HG02763 (cell line): ENCODE data around the gene NEUROG3.

Source experiments
- ATAC-seq: cut with Tn5 transposase; IDR thresholded peaks from one replicate; pipeline ENCODE4 v1.9.1; 2021; ENCODE audit warnings: mild to moderate bottlenecking, moderate library complexity; ENCODE audit not compliant: unreplicated experiment

Gene NEUROG3, protein sequence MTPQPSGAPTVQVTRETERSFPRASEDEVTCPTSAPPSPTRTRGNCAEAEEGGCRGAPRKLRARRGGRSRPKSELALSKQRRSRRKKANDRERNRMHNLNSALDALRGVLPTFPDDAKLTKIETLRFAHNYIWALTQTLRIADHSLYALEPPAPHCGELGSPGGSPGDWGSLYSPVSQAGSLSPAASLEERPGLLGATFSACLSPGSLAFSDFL

DNA sequence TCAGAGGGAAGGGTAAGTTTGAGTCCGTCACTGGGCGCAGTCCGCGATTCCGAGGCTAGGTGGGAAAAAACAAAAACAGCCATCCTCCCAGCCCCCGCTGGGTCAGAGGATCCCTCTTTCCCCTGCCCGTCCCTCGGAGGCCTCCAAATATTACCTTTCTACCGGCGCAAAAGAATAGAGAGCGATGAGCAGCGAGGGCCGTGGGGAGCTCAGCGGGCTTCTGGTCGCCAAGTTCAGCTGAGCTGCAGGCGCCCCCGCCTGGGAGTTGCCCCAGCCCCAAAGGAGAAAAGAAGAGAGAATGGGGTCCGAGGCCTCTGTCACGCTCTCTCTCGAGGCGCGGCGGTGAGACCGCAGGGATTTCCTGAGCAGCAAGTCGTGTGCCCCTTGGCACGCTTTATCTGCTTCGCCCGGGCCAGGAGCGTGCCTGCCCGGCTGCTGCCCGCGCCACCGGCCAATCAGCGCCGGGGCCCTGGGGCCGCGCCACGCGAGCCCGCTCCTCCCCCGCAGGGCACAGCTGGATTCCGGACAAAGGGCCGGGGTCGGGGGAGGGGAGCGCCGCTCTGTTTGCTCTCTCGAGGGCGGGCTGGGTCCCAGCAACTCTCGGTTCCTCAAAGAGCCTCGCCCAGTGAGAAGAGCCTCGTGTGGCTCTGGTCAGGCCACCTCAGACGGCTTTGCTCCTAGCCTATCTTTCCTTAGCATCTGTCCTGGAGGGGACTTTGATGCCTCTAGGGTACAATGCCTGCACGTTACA is at the start of gene NEUROG3:
NEUROG3 (minus strand) TSS at position 367 of the 751 bp plus-strand sequence. CDS start 379 bp downstream, outside the sequence.
- ATAC-seq = peak; percentile 53

DNA sequence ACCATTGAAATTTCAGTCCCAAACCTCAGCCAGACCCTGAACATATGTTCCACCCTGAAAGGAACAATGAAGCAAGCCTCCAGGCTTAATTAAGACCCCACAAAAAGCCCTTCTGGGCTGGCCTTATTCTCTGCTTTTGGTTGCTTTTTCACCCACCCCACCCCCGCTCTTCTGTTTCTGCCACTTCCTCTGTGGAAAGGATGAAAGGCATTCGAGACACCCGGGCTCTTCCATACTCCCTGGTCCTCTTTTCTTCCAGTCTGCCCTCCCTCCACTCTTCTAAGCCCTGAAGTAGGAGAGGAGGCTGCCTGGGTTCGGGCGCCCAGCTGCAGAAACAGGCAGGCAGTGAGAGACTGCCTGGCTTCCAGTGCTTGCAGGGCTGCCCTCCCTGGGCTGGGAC is 47.4 kb upstream of the NEUROG3 start:
- no peak for ATAC-seq

DNA sequence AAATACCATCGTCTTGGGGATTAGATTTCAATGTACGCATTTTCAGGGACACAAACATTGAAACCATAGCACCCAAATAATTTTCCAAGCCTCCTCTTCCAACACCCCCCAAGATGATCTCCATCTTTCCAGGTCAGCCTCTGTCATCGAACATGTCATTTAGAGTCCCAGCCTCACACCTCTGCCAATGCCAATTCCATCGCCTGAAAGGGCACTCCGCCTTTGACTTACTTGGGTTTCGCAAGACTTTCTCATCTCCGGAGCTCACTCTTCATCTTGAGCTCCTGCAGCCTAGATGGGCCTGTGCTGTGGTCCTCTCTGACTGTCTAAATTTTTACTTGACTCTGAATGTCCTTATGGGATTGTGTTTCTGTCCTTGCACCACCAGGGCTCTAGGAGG is 46.4 kb upstream of the NEUROG3 start:
- ATAC-seq = no peak

DNA sequence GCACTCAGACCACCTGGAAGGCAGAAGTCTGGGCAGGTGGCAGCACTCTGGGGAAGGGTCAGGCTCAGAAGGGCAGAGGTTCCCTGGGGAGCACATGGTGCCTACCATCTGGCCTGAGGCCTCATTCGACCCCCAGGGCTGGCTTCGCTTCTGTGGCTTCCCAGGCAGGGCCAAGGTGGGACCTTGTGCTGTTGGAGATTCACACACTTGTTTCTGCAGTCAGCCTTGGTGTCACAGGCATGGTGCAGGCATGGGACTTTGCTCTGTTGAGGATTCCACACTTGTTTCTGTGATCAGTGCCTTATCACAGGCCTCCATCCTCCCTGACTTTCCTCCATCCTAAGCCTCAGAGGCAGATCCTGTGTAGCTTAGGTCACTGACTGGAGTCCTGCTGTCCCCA is 45.5 kb upstream of the NEUROG3 start:
- no peak for ATAC-seq

DNA sequence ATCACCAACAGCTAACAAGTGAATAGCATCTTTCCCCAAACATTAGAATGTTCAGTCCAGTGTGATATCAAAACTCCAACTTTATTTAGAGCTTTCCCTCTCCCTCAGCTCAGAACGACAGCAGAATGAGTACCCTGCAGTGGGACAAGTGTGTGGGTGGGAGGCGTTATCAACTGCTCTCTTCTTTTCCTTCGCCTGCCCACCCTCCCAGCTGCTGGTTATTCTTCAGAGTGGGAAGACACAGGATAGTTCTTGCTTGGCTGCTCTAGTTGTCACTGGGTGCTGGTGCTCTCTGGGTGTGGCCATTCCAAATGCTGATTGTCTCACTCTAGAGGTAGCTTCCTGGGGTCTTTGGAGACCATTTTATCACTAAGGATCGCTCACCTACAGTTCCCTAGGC is 43.1 kb upstream of the NEUROG3 start:
- no peak for ATAC-seq

DNA sequence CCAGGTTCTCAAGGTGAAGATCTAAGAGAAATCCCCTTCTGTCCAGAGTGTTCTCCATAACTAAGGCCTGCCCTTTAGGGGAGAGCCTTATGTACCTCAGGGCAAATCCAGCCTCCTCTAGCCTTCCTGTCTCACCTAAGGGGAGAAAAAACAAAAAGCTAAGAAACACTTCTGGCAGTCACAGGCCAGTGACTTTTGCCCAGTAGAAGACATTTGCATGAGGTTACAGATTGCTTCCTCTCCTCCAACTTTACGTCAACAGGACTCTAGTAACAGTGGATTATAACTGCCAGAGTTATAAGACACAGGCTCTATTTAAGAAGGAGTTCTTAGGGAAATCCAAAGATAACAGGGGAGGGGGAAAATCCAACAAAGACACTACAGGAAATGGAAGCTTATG is 40.9 kb upstream of the NEUROG3 start:
- no peak for ATAC-seq

DNA sequence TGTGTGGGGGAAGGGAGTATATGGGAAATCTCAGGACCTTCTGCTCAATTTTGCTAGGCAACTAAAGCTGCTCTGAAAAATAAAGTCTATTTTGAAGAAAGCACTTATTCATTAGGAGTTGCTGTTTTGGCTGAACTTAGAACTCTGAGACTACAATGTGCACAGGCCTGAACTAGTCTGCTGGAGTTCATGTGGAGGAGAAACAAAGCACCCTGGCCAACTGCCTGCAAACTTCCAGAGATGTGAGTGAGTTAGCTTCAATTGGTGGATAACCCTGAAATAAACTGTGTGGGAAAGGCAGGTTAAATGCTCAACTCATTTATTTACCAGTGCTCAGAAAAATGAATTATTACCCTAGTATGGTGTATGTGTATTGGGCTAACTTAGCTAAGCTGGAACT is 39.5 kb upstream of the NEUROG3 start:
- ATAC-seq = no peak

DNA sequence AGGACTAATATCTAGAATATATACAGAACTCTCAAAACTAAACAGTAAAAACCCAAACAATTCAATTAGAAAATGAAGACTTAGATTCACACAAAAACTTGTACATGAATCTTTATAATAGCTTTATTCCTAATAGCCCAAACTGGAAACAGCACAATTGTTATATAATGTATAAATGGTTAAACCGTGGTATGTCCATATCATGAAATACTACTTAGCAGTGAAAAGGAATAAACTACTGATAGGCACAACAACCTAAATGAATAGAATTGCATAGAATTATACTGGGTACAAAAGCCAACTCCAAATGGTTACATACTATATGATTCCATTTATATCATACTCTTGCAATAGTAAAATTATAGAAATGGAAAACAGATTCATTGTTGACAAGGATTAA is 35.9 kb upstream of the NEUROG3 start:
- no peak for ATAC-seq

DNA sequence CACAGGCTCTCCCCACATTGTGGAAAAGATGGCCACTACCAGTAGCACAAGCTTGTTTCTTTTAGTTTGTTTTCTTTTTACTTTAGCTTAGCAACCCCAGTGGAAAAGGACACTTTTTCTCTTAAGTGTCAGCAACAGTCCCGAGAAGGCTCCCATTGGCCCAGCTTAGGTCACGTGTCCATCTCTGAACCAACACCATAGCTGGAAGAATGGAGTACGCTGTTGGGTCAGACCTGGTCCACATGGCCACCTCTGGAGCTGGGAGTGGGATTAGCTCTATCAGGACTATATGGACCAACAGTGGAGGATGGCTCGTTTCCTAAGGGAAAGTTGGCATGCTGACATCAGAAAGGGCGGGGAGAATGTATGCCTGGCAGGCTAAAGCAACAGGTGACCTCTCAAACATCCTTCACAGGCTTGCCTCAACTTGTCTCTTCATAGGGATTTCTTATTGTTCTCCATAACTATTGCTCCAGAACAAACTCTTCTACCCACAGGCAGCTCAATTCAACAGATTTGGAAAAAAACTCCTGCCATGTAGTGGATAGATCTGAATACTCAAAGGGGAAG is 27.6 kb upstream of the NEUROG3 start:
- no peak for ATAC-seq

DNA sequence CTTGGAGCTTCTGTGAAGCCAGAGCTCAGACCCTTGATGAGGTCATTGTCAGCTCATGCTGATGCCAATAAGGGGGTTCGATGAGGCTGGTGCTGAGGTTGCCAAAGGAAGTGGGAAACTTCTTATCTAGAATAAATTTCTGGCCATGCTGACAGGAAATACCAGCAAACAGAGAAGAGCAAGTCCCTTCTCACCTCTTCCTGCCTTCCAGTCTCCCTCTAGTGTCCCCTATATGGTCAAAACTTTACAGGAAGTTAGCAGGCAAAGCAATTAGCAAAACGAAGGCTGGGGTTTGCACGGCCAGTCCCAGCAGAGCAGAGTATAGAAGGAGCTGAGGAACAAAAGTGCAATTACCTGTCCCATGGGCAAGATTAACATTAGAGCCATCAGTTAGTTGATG is 15.1 kb upstream of the NEUROG3 start:
- ATAC-seq = no peak

DNA sequence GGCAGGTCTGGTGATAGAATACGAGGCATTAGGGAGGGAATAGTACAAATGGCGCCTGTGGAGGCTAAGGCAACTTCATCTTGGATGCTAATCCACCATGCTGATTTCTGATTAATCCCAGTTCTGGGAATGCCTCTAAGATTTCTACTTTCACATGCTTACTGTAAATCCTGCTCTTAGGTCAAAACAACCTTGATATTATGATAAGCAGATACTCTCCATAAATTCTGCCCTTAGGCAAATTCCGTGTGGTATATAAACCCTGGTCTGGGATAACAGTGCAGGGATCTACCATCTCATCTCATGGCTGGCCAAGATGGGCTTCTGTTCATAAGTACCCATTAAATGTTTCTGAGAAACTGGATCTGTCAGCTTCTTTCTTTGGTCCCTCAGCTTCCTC is 11.4 kb upstream of the NEUROG3 start:
- no peak for ATAC-seq

DNA sequence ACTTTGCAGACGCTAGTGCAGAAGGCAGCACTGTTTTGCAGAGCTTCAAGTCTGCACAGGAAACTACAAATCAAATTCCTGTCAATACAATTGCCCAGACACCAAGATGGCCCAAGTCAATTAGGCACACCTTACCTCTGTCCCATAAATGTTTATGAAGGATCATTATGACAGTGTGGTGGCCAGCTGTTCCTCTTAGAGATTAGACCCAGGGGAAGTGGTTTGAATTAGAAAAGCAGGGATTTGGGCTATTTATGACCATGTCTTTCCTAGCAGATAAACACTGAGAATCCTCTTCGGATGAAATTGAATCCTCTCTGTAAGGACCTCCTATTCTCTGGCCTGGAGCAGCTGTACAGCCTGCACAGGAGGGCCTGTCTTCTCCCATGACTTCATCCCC is 9.9 kb upstream of the NEUROG3 start:
- ATAC-seq = no peak

DNA sequence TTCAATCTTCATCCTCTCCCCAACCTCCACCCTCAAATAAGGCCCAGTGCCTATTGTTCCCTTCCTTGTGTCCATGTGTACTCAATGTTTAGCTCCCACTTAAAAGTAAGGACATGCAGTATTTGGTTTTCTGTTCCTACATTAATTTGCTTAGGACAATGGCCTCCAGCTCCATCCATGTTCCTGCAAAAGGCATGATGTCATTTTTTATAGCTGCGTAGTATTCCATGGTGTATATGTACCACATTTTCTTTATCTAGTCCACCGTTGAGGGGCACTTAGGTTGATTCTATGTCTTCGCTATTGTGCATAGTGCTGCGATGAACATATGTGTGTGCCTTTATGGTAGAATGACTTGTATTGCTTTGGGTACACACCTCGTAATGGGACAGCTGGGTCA is 7.2 kb upstream of the NEUROG3 start:
- ATAC-seq = no peak

DNA sequence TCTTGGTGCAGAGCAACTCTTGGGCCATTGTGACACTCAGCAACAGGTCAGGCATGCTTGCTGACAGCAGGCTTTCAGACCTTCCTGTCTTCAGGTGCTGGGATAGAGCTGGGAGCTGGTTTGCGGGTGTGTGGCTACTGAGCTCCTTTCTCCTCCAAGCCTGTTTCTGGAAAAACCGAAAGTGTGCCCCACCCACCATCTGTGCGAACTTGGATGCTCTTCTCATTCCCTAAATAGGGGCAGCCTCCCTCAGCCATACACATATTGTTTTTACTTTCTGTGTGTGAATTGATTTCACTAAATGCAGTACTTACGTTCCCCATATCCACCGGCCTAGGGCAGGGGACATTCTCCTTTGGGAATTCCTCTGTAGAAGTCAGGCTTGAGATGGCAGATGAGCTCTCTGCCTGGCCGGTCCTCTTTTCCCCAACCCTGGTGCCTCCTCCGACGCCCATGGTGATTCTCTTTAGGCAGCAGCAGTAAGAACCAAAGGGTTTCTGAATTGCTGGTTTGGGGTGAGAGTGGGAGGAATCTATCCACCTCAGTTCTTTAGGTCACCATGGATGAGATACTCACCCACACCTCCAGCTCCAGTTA is 6.3 kb upstream of the NEUROG3 start:
- no peak for ATAC-seq

DNA sequence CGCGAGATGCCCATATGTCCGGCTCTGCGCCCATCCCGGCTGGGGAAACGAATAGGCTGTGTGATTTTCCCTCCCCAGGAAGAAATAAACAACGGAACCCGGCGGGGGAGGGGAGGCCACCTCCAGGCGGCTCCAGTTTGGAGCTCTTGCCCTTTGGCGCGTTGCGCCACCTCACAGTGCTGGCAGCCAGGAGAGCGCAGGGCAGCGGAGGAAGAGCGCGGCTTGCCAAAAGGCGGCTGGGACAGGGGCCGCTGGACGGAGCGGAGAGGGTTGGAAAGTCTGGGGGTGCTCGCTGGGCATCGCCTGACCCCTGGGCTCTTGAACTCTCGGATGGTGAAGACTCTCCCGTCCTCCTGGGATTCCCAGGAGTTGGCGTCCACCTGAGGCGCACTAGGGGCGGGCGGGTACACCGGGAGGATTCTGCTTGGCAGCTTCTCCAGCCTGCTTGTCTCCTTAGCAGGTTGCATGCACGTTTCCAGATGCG is 5.3 kb upstream of the NEUROG3 start:
- no peak for ATAC-seq

DNA sequence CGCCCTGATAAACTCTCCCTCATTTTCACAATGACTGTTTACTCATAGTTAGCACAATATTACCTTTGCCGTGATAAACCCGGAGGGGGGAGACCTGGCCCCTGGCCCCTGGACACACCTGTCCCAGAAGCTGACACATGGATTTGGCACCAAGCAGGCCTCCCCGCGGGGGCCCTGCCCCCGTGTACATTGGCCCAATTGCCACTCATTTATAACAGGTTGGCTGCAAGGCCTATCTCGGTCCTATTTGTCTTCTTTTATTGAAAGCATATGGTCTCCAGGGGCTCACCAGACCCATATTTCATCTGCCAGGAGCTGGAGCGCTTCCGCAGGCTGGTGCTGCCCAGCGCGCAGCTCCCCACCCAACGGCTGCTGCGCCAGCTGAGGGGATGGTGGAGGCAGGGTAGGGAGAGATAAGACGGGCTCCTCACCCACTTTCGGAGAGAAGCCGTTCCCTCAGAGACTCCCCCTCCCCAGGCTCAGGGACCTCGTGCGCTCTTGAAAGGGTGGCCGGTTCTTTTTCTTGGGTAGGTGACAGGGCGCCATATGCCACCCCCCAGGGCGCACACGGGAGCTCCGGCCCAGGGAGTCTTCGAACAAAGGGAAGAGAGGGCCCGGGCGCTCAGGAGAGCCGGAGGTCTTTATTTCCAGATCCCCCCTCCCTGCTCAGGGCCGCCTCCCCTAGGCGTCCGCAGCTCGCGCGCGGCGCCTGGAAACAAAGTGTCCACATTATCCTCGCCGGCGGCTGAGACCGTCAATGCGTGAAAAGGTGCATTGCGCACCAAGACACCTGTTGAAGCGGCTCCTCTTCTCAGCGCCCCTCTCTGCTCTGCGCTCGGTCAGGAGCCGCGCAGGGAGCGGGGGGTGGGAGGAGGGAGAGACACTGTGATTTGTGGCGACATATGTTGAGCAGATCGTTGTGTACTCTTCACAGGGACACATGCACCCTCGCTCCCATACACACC is 4.3 kb upstream of the NEUROG3 start:
- ATAC-seq = no peak

DNA sequence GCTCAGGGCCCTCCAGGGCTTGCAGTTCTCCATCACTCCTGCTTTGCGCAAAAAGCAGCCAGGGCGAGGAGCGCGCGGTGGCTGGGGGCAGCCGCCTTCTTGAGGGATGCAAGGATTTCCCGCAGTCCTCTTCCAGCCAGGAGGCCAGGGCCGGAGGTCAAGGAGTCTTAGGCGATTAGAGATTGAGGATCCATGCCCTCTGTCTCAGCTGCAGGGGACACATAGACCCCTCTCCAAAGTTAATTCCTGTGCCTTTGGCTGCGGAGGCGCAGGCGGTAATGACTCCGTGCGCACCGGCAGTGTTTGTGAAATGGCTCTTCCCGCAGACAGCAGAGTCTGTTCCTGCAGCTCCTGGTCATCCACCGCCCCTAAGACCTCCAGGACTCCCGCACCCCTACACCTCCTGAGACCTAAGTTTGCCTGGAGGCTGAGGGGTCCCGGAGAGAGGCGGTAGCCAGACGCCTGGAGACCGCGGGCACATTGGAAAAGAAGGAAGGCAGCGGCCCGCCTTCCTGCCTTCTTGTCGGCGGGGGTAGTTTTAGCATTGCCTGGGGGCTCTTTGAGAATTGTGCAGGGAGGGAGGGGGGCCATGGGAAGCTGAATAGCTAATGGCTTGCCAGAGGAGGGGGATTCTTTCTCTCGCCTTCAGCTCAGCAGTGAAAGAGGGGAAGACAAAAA is 3.3 kb upstream of the NEUROG3 start:
- no peak for ATAC-seq

DNA sequence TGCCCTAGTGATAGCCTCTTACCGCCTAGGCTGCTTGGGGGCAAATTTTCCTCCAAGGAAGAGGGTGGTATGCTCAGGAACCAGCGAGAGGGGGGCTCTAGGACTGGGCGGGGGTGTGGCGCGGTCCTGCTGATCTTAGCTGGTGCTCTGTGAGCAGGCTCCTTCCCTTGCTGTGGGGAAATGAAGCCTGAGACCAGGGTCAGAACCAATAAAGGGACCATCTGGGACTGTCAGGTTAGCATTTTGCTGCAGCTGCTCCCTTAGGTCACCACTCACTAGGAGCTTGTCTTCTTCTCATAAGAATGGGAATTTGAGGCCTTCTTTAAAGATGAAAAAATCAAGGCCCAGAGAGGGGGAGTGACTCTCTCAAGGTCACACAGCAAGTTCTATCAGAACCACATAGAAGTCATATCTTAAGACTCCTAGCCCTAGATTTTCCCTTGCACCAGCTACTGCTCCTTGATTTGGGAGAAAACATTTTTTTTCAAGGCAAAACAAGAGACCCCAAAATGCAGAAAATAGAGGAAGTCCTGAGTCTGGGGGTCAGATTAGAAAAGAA is 2.0 kb upstream of the NEUROG3 start:
- ATAC-seq = no peak

DNA sequence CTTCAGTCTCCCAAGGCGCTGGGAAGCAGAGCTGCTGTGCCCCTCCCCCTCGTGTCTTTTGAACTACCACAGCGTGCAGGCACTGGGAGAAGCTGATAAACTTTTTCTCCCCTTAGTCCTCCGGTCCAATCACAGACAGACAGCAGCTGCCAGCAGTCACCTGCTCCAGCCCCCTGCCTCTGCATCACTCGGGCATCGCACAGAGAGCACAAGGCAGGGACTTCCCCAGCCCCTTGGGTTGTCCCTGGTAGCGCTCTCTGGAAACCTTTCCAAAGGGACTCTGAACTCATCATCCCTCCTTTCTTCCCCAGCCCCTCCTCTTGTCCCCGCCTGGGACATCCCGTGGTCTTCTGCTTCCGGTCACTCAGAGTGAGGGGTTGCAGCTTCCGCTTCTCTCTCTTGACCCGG is 1.4 kb upstream of the NEUROG3 start:
- ATAC-seq = no peak
